NT2/D1 (cell line): ENCODE measurements around the gene OR52L1.

ENCODE experiments used
- SUZ12 ChIP-seq: IDR thresholded peaks from 2 replicates; pipeline ENCODE4 v1.6.1; 2011; ENCODE audit not compliant: insufficient read length, insufficient read depth; ENCODE audit errors: extremely low read depth
- YY1 ChIP-seq: IDR thresholded peaks from 2 replicates; pipeline ENCODE4 v1.6.1; 2011; ENCODE audit not compliant: insufficient read length, insufficient read depth
- ZNF274 ChIP-seq: IDR thresholded peaks from 2 replicates; pipeline ENCODE4 v1.6.1; 2011; ENCODE audit warnings: mild to moderate bottlenecking, low read depth, low read length

DNA sequence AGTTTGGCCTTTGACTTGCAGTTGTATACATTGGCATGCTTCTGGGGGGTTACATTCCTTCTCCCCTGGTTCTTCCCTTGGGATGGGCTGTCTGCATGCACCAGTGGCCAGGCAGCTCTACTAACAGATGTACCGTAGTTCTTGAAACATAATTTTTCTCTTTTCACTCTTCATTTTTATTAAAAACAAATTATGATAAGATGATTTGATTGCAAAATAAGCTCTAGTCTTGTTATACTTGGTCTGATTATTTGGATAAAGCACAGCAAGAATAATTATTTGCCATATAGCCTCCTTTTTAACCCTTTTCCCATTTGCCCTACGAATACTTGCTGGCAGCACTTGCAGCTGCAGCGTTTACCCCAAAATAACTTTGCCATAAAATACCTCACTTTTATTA lies 31.2 kb downstream of the OR52L1 start:
- TF ChIP-seq ZNF274 (no peak), YY1 (no peak), SUZ12 (no peak)
